IMR-90 (cell line): ENCODE measurements around the gene MCMBP. TPM values are rescaled to one million over a fixed set of nuclear protein-coding genes. Genes with fewer than 3 reads are reported as not detected.

ENCODE experiments used
- ATAC-seq: fragments of 200-7000 bp; cut with Tn5 transposase; 2 replicates; pipeline ENCODE4 v1.9.1; 2020; ENCODE audit warnings: low read depth, mild to moderate bottlenecking, moderate library complexity
- BruUV-seq: library from RNA; stranded (reverse); fragments of 400-500 nt; replicated peaks from 2 replicates; lab custom pipeline; 2021; lab: Mats Ljungman, UMichigan
- CTCF ChIA-PET: fragments of 300-600 bp; formaldehyde crosslinking; extraction: SDS; loops from one replicate; lab custom pipeline; 2021; ENCODE audit warnings: antibody characterized with exemption; lab: Yijun Ruan, JAX
- POLR2A ChIA-PET: fragments of 300-600 bp; sonication (Branson Sonifier 250); formaldehyde crosslinking; loops from one replicate; lab custom pipeline; 2022; ENCODE audit warnings: antibody characterized with exemption; ENCODE audit not compliant: unreplicated experiment; lab: Charles Lee
- DNase-seq: peaks from one replicate; pipeline ENCODE4 v3.0.0; 2013
- H2AFZ ChIP-seq: replicated peaks from 2 replicates; pipeline ENCODE3; 2013; ENCODE audit warnings: low read length, mild to moderate bottlenecking; ENCODE audit not compliant: poor library complexity
- H2AK5ac ChIP-seq: 2 replicates; pipeline ENCODE4 v1.6.1; 2013; ENCODE audit warnings: low read depth, low read length, inconsistent platforms
- H2AK9ac ChIP-seq: replicated peaks from 2 replicates; pipeline ENCODE3; 2013; ENCODE audit warnings: mild to moderate bottlenecking, low read depth, low read length, moderate library complexity; ENCODE audit not compliant: poor library complexity
- H2BK120ac ChIP-seq: 2 replicates; pipeline ENCODE4 v1.6.1; 2013; ENCODE audit warnings: low read depth, low read length, inconsistent platforms
- H2BK15ac ChIP-seq: 3 replicates; pipeline ENCODE4 v1.6.1; 2013; ENCODE audit warnings: low read depth, low read length, inconsistent platforms
- H2BK20ac ChIP-seq: 2 replicates; pipeline ENCODE4 v1.6.1; 2013; ENCODE audit warnings: low read depth, mild to moderate bottlenecking, inconsistent platforms, low read length, moderate library complexity
- H2BK5ac ChIP-seq: 2 replicates; pipeline ENCODE4 v1.6.1; 2013; ENCODE audit warnings: mild to moderate bottlenecking, low read depth, low read length, inconsistent platforms; ENCODE audit not compliant: poor library complexity, severe bottlenecking
- H3K14ac ChIP-seq: replicated peaks from 2 replicates; pipeline ENCODE4 v1.6.1; 2013; ENCODE audit warnings: low read depth, low read length, inconsistent platforms
- H3K18ac ChIP-seq: 2 replicates; pipeline ENCODE4 v1.6.1; 2013; ENCODE audit warnings: low read depth, low read length, control low read depth
- H3K23ac ChIP-seq: 2 replicates; pipeline ENCODE4 v1.6.1; 2013; ENCODE audit warnings: low read depth, low read length, inconsistent platforms
- H3K27ac ChIP-seq: 2 replicates; pipeline ENCODE4 v1.5.1; 2013; ENCODE audit warnings: mild to moderate bottlenecking, control low read depth, low read length; ENCODE audit not compliant: insufficient read depth
- H3K27me3 ChIP-seq: 2 replicates; pipeline ENCODE4 v1.6.1; 2013; ENCODE audit warnings: low read length; ENCODE audit not compliant: control insufficient read depth, insufficient read depth
- H3K36me3 ChIP-seq: 2 replicates; pipeline ENCODE4 v1.6.1; 2013; ENCODE audit warnings: low read length, mixed read lengths; ENCODE audit not compliant: control insufficient read depth, insufficient read depth
- H3K4ac ChIP-seq: 2 replicates; pipeline ENCODE4 v1.6.1; 2013; ENCODE audit warnings: low read depth, low read length, inconsistent platforms
- H3K4me1 ChIP-seq: 2 replicates; pipeline ENCODE4 v1.6.1; 2013; ENCODE audit warnings: low read length, mixed read lengths; ENCODE audit not compliant: control insufficient read depth, insufficient read depth
- H3K4me2 ChIP-seq: 2 replicates; pipeline ENCODE4 v1.6.1; 2013; ENCODE audit warnings: low read depth, mild to moderate bottlenecking, control low read depth, low read length, moderate library complexity
- H3K4me3 ChIP-seq: 2 replicates; pipeline ENCODE4 v1.5.1; 2013; ENCODE audit warnings: low read depth, mild to moderate bottlenecking, control low read depth, low read length, moderate library complexity; ENCODE audit not compliant: insufficient read depth
- H3K56ac ChIP-seq: 2 replicates; pipeline ENCODE4 v1.6.1; 2013; ENCODE audit warnings: low read length, inconsistent platforms; ENCODE audit not compliant: insufficient read depth; ENCODE audit errors: extremely low read depth
- H3K79me1 ChIP-seq, 2 experiments: 2 replicates each; pipeline ENCODE4 v1.6.1; 2013; ENCODE audit warnings: low read length in 2 of 2, inconsistent platforms in 1 of 2, low read depth in 1 of 2
- H3K9ac ChIP-seq: 2 replicates; pipeline ENCODE4 v1.6.1; 2013; ENCODE audit warnings: low read depth, low read length, control low read depth
- H3K9me1 ChIP-seq: 2 replicates; pipeline ENCODE4 v1.6.1; 2013; ENCODE audit warnings: low read length, inconsistent platforms; ENCODE audit not compliant: insufficient read depth
- H3K9me3 ChIP-seq: 2 replicates; pipeline ENCODE4 v1.6.1; 2013; ENCODE audit warnings: low read length; ENCODE audit not compliant: control insufficient read depth, insufficient read depth
- H4K20me1 ChIP-seq: 2 replicates; pipeline ENCODE4 v1.6.1; 2013; ENCODE audit warnings: low read length, inconsistent platforms; ENCODE audit not compliant: insufficient read depth
- H4K5ac ChIP-seq: 2 replicates; pipeline ENCODE4 v1.6.1; 2013; ENCODE audit warnings: mild to moderate bottlenecking, low read depth, low read length, control low read depth
- H4K8ac ChIP-seq, 2 experiments: 2 replicates each; pipeline ENCODE4 v1.6.1; 2013; ENCODE audit warnings: low read depth in 2 of 2, low read length in 2 of 2, control low read depth in 1 of 2, inconsistent platforms in 1 of 2
- H4K91ac ChIP-seq: 2 replicates; pipeline ENCODE4 v1.6.1; 2013; ENCODE audit warnings: low read depth, low read length, inconsistent platforms; ENCODE audit not compliant: insufficient read depth
- RAD21 ChIP-seq: IDR thresholded peaks from 2 replicates; pipeline ENCODE4 v1.6.1; 2012; ENCODE audit warnings: low read length, improper control_type of control experiment
- SMC3 ChIP-seq: fragments of 150-350 bp; IDR thresholded peaks from 2 replicates; pipeline ENCODE4 v1.6.1; 2016; ENCODE audit warnings: low read depth, mild to moderate bottlenecking, antibody characterized with exemption, low read length, moderate library complexity
- WGBS, 2 experiments: methylation state at CpG; one replicate each; pipeline versions ENCODE4 v1.1.5 to v1.1.7; 2013; ENCODE audit warnings: missing lambda C conversion rate in 2 of 2; ENCODE audit not compliant: insufficient read length in 1 of 2; ENCODE audit errors: extremely low coverage in 2 of 2; 5-methylcytosine and 5-hydroxymethylcytosine counted together
- dilution Hi-C: fragments of 300-500 bp; cut with HindIII; formaldehyde crosslinking; loops from one replicate; pipeline ENCODE4 v1.14.3; 2018; ENCODE audit warnings: low sequenced_read_pairs; ENCODE audit not compliant: unreplicated experiment
- in situ Hi-C: fragments of 300-500 bp; cut with MboI; formaldehyde crosslinking; loops from 3 replicates; pipeline ENCODE4 v1.14.3; 2019; ENCODE audit warnings: low sequenced_read_pairs, inconsistent platforms, mixed read lengths
- intact Hi-C: fragments of 100-400 bp; cut with micrococcal nuclease; formaldehyde crosslinking; loops from 2 replicates; pipeline ENCODE4 v1.10.0; 2022
- polyA plus RNA-seq, 3 experiments: library from polyadenylated mRNA; depleted of rRNA; stranded (reverse); fragments of >200 nt; gene quantifications; 2 replicates each; pipeline ENCODE4 v1.2.3, GENCODE V29; 2012; ENCODE audit warnings: low replicate concordance in 1 of 3
- total RNA-seq: library from RNA; depleted of rRNA; stranded (reverse); fragments of >200 nt; gene quantifications from 2 replicates; pipeline ENCODE4 v1.2.3, GENCODE V29; 2012

MCMBP gene
- total and polyA plus RNA-seq, 2 of the 4 experiments (the other 2 are of a cell fraction) = 39.0 to 59.9 TPM

- no CpG with 5 or more reads among the region's 1 CpG for WGBS, 2 experiments
- H2BK15ac ChIP-seq = no peak overlapping the region
- dilution Hi-C loops = no loop called here
These were observed 14.6 kb downstream of the MCMBP start for GRCh38 chr10:119858063-119858462.

More at GRCh38 chr10:119858063-119858462, 14.6 kb downstream of the MCMBP start:
- peaks cover 11 to 44% of the 10 kb centered on the region in 2 experiments for H3K79me1 ChIP-seq
- H3K9ac ChIP-seq = no peak overlapping the region; the same call in 1 of the 2 replicates
- intact Hi-C loops (no loop called here), in situ Hi-C loops (loop anchor here (5.0 to 25.0 kb wide), 2 partner anchors 166 to 671 kb away; partner anchors contain the start of gene PRDX3)
- no peak overlapping the region for H3K18ac ChIP-seq
- H2BK20ac ChIP-seq = no peak overlapping the region
- H4K91ac ChIP-seq = no peak overlapping the region
- H3K27ac ChIP-seq = no peak overlapping the region
- H3K56ac ChIP-seq = no peak overlapping the region
- H4K5ac ChIP-seq = no peak overlapping the region
- ChIA-PET CTCF (interaction anchor here (2.3 to 3.2 kb wide), 2 partner anchors 98 to 107 kb away, joined by 12 to 38 read pairs; no protein-coding TSS in a partner anchor), POLR2A (no interaction called here)
- H2AK5ac ChIP-seq = no peak overlapping the region
- peaks cover 21% of the 10 kb centered on the region for H3K36me3 ChIP-seq
- H3K14ac ChIP-seq = no peak overlapping the region
- no peak overlapping the region for H2BK5ac ChIP-seq
- no peaks in the 10 kb centered on the region for H3K9me3 ChIP-seq
- H3K4ac ChIP-seq = no peak overlapping the region
- H2AK9ac ChIP-seq = no peak overlapping the region
- TF ChIP-seq SMC3 (no peak), RAD21 (no peak)
- no peaks in the 10 kb centered on the region for H3K9me1 ChIP-seq
- H3K27me3 ChIP-seq = no peaks in the 10 kb centered on the region
- H3K23ac ChIP-seq = no peak overlapping the region
- no peak overlapping the region for H4K8ac ChIP-seq
- no peaks in the 10 kb centered on the region; the same call in 1 of the 2 replicates for H3K4me1 ChIP-seq
- H2AFZ ChIP-seq = no peak overlapping the region
- no peak overlapping the region for H3K4me3 ChIP-seq
- DNase-seq (no peak), ATAC-seq (no peak)
- no peak overlapping the region for H3K4me2 ChIP-seq
- BruUV-seq = no TSS peak
- H2BK120ac ChIP-seq = no peak overlapping the region
- H4K20me1 ChIP-seq = peaks cover 27% of the 10 kb centered on the region
